OCI-LY1 (cell line): ENCODE results near the gene GALNT4.

Source experiments
- H2AFZ ChIP-seq: fragments of 200-600 bp; sonication (generic), shearing (Covaris generic); 2 replicates; pipeline ENCODE4 v1.6.0; 2014; ENCODE audit warnings: antibody characterized with exemption, mild to moderate bottlenecking, low read length
- H3F3A ChIP-seq: fragments of 200-600 bp; sonication (generic), shearing (Covaris generic); 2 replicates; pipeline ENCODE4 v1.6.0; 2014; ENCODE audit warnings: mild to moderate bottlenecking, antibody characterized with exemption, low read length, moderate library complexity; ENCODE audit not compliant: insufficient read depth
- H3K27ac ChIP-seq: fragments of 200-600 bp; sonication (generic); 2 replicates; pipeline ENCODE4 v1.5.1; 2014; ENCODE audit warnings: low read length, mixed run types, mild to moderate bottlenecking, low read depth; ENCODE audit not compliant: poor library complexity, severe bottlenecking
- H3K27me3 ChIP-seq: fragments of 200-600 bp; sonication (generic); 2 replicates; pipeline ENCODE4 v1.6.0; 2014; ENCODE audit warnings: antibody characterized with exemption, mild to moderate bottlenecking, low read length, moderate library complexity; ENCODE audit not compliant: insufficient read depth
- H3K36me3 ChIP-seq: fragments of 200-600 bp; sonication (generic); 2 replicates; pipeline ENCODE4 v1.6.1; 2014; ENCODE audit warnings: mild to moderate bottlenecking, antibody characterized with exemption, low read length, moderate library complexity, mixed read lengths; ENCODE audit not compliant: insufficient read depth
- H3K4me1 ChIP-seq: fragments of 200-600 bp; sonication (generic); 2 replicates; pipeline ENCODE4 v1.5.1; 2014; ENCODE audit warnings: mild to moderate bottlenecking, low read length, moderate library complexity; ENCODE audit not compliant: insufficient read depth, severe bottlenecking
- H3K4me2 ChIP-seq: fragments of 200-600 bp; sonication (generic), shearing (Covaris generic); 2 replicates; pipeline ENCODE4 v1.6.1; 2014; ENCODE audit warnings: low read length
- H3K4me3 ChIP-seq: fragments of 200-600 bp; sonication (generic); 2 replicates; pipeline ENCODE4 v1.5.1; 2014; ENCODE audit warnings: low read length, low read depth, mild to moderate bottlenecking, mixed read lengths; ENCODE audit not compliant: poor library complexity, severe bottlenecking
- H3K79me2 ChIP-seq: fragments of 200-600 bp; shearing (Covaris generic); 2 replicates; pipeline ENCODE4 v1.6.1; 2016; ENCODE audit warnings: mixed run types, low read length, mixed read lengths; ENCODE audit not compliant: insufficient read depth
- H3K9ac ChIP-seq: fragments of 200-600 bp; sonication (generic), shearing (Covaris generic); 2 replicates; pipeline ENCODE4 v1.6.1; 2014; ENCODE audit warnings: mild to moderate bottlenecking, low read length, mixed read lengths
- H3K9me2 ChIP-seq: fragments of 200-600 bp; sonication (generic), shearing (Covaris generic); 2 replicates; pipeline ENCODE4 v1.6.1; 2014; ENCODE audit warnings: low read depth, mild to moderate bottlenecking, low read length, mixed read lengths
- H3K9me3 ChIP-seq: fragments of 200-600 bp; shearing (Covaris generic); 2 replicates; pipeline ENCODE4 v1.6.1; 2014; ENCODE audit warnings: low read length, mixed read lengths
- H4K20me1 ChIP-seq: fragments of 200-600 bp; sonication (generic), shearing (Covaris generic); 2 replicates; pipeline ENCODE4 v1.6.0; 2016; ENCODE audit warnings: mild to moderate bottlenecking, low read length; ENCODE audit not compliant: insufficient read depth
- EZH2 ChIP-seq: fragments of 200-600 bp; sonication (generic), shearing (Covaris generic); IDR thresholded peaks from 2 replicates; pipeline ENCODE4 v1.8.0; 2017; ENCODE audit warnings: borderline replicate concordance, mixed run types, mild to moderate bottlenecking, antibody characterized with exemption, low read length, moderate library complexity, mixed read lengths
- TF ChIP-seq, protein P1 (sequence below): fragments of 200-600 bp; sonication (generic), shearing (Covaris generic); IDR thresholded peaks from 2 replicates; pipeline ENCODE4 v1.5.1; 2017; ENCODE audit warnings: mild to moderate bottlenecking, antibody characterized with exemption, low read length, moderate library complexity, mixed read lengths

Gene GALNT4

DNA sequence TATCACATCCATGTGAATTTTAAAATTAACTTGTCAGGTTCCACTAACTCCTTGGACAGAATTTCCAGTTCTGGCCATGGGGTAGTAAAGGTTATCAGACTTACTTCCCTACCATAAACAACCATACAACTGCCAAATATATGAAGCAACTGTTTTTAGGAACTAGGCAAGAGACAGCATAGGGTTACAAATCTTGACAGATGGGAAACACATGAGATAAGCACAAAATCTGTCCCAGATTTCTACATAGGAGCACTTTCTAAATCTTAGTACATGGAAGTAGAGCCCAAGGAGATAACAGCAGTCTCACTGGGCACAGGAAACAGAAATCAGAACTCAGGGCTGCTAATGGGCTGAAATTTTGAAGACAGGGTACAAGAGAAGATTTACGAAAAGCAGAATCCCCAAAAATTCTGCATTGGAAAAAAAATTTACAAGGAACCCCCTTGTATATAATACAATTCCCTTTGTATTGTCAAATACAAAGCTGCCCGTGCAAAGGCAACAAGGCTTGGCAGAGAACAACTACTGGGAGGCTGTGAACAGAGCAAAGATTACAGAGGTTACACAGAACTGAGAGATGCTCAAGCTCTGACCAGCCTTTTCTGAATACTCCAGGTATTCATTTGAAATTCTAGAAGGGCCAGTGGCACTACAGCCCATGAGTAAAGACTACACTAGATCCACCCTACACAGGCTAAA is 43.2 kb downstream of the GALNT4 start:
- TF ChIP-seq, protein P1, sequence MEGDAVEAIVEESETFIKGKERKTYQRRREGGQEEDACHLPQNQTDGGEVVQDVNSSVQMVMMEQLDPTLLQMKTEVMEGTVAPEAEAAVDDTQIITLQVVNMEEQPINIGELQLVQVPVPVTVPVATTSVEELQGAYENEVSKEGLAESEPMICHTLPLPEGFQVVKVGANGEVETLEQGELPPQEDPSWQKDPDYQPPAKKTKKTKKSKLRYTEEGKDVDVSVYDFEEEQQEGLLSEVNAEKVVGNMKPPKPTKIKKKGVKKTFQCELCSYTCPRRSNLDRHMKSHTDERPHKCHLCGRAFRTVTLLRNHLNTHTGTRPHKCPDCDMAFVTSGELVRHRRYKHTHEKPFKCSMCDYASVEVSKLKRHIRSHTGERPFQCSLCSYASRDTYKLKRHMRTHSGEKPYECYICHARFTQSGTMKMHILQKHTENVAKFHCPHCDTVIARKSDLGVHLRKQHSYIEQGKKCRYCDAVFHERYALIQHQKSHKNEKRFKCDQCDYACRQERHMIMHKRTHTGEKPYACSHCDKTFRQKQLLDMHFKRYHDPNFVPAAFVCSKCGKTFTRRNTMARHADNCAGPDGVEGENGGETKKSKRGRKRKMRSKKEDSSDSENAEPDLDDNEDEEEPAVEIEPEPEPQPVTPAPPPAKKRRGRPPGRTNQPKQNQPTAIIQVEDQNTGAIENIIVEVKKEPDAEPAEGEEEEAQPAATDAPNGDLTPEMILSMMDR, result no peak
- no peak for TF ChIP-seq EZH2
- no peaks in the 10 kb centered on the region for H4K20me1 ChIP-seq
- H3K36me3 ChIP-seq, result no peaks in the 10 kb centered on the region
- no peak overlapping the region for H2AFZ ChIP-seq
- no peaks in the 10 kb centered on the region for H3K79me2 ChIP-seq
- H3K9me2 ChIP-seq, result no peaks in the 10 kb centered on the region
- H3K27me3 ChIP-seq, result no peaks in the 10 kb centered on the region
- no peaks in the 10 kb centered on the region for H3F3A ChIP-seq
- H3K4me1 ChIP-seq, result no peaks in the 10 kb centered on the region
- no peak overlapping the region for H3K4me2 ChIP-seq
- H3K27ac ChIP-seq, result no peak overlapping the region
- H3K9me3 ChIP-seq, result no peaks in the 10 kb centered on the region
- H3K9ac ChIP-seq, result no peak overlapping the region
- no peak overlapping the region for H3K4me3 ChIP-seq

DNA sequence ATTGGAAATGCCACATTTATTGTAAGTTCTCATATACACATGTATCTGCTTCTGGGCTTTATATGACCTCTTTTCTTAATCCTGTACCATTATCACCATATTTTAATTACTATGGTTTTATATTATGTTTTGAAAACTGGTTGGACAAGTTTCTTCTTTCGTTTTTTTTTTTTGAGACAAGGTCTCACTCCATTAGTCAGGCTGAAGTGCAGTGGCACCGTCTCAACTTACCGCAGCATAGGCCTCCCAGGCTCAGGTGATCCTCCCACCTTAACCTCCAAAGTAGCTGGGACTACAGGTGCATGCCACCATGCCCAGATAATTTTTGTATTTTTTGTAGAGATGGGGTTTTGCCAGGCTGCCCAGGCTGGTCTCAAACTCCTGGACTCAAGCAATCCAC is 44.6 kb downstream of the GALNT4 start:
- no peak overlapping the region for H3K9ac ChIP-seq
- no peaks in the 10 kb centered on the region for H4K20me1 ChIP-seq
- no peaks in the 10 kb centered on the region for H3K9me3 ChIP-seq
- no peak overlapping the region for H3K27ac ChIP-seq
- no peak for TF ChIP-seq EZH2
- TF ChIP-seq, protein P1, result no peak
- no peaks in the 10 kb centered on the region for H3F3A ChIP-seq
- H3K4me1 ChIP-seq, result no peaks in the 10 kb centered on the region
- no peaks in the 10 kb centered on the region for H3K9me2 ChIP-seq
- no peak overlapping the region for H3K4me3 ChIP-seq
- H3K27me3 ChIP-seq, result no peaks in the 10 kb centered on the region
- no peak overlapping the region for H3K4me2 ChIP-seq
- no peaks in the 10 kb centered on the region for H3K36me3 ChIP-seq
- no peak overlapping the region for H2AFZ ChIP-seq
- no peaks in the 10 kb centered on the region for H3K79me2 ChIP-seq

DNA sequence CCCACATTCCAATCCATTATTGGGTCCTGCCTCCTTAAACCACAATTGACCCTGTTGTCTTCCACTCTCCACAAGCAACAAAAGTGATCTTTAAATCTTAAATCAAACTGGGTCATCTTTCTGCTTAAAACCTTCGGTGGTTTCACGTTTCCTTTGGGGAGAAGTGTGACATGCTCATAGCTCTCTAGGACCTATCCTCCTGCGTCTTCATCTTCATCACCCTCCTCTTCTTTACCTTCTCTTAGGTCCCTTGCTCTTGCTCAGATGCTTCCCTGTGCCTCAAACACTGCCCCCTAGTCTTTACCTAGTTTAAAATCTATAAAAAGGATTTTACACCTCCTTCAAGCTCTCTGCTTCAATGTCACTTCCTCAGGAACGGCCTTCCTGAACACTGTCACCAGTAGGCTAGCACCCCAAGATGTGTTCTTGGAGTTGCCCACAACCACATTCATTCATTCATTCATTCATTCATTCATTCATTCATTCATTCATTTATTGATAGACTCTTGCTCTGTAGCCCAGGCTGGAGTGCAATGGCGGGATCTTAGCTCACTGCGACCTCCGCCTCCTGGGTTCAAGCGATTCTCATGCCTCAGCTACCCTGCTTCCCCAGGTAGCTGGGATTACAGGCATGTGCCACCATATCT is 46.8 kb downstream of the GALNT4 start:
- Histone ChIP-seq H3K27me3 (no peaks in the 10 kb centered on the region), H3K9ac (no peak overlapping the region), H2AFZ (no peak overlapping the region), H4K20me1 (no peaks in the 10 kb centered on the region), H3K9me3 (no peaks in the 10 kb centered on the region), H3K4me3 (no peak overlapping the region), H3K36me3 (no peaks in the 10 kb centered on the region), H3K79me2 (no peaks in the 10 kb centered on the region), H3K27ac (no peak overlapping the region), H3F3A (no peaks in the 10 kb centered on the region), H3K4me2 (no peak overlapping the region), H3K4me1 (no peaks in the 10 kb centered on the region), H3K9me2 (no peaks in the 10 kb centered on the region)
- TF ChIP-seq, protein P1, result peak; percentile 16; the same call in 1 of the 2 replicates
- TF ChIP-seq EZH2, result no peak
